PC-9 (cell line): Measurements from ENCODE around the gene ATXN1.

ENCODE experiments used
- CTCF ChIP-seq: fragments of 200-600 bp; sonication (generic); conservative IDR thresholded peaks from 2 replicates; pipeline ENCODE4 v1.6.1; 2017; ENCODE audit warnings: mixed run types, antibody characterized with exemption, mild to moderate bottlenecking, moderate library complexity
- EZH2 ChIP-seq: fragments of 200-600 bp; sonication (generic); IDR thresholded peaks from 2 replicates; pipeline ENCODE4 v1.8.0; 2017; ENCODE audit warnings: antibody characterized with exemption, low read depth

GRCh38 chr6:16481697-16482399 lies 279.4 kb downstream of the ATXN1 start:
- TF ChIP-seq CTCF: no peak
- TF ChIP-seq EZH2: no peak
